Activated CD4-positive, alpha-beta T cell treated with anti-CD3 and anti-CD28 coated beads, Interleukin-2, amount 50 U/mL, for 24 hours (primary cell): ENCODE data around the gene TMEM259.

Experiments
- DNase-seq, 2 donors: peaks; one replicate each; pipeline ENCODE4 v3.0.0-alpha.2; 2020; ENCODE audit warnings: low read depth in 1 of 2, low spot score in 1 of 2

TMEM259 gene

GRCh38 chr19:1020868-1021425 lies at the start of gene TMEM259:
TSS of gene TMEM259 (minus strand) at chr19:1021123. CDS start at chr19:1020996, 127 bp downstream.
- DNase-seq: peak; percentile 91 to 95

GRCh38 chr19:1070576-1070930 lies 49.6 kb upstream of the TMEM259 start:
- no peak for DNase-seq

- DNase-seq: no peak
Measured at GRCh38 chr19:1069009-1069779, 48.3 kb upstream of the TMEM259 start.

GRCh38 chr19:1068009-1069001 lies 47.4 kb upstream of the TMEM259 start:
- DNase-seq: no peak

- DNase-seq: no peak
Measured at GRCh38 chr19:1067341-1067957, 46.5 kb upstream of the TMEM259 start.

- peak in 1 of 2 donors; percentile 60 for DNase-seq
Measured at GRCh38 chr19:1066748-1067340, 45.9 kb upstream of the TMEM259 start, which contains the start of gene ARHGAP45. TSS of gene ARHGAP45 (plus strand) at chr19:1067167. CDS start at chr19:1067406, 239 bp downstream.

GRCh38 chr19:1066251-1066747 lies 45.4 kb upstream of the TMEM259 start:
- no peak for DNase-seq

GRCh38 chr19:1065606-1066109 lies 44.7 kb upstream of the TMEM259 start:
- DNase-seq: no peak

DNA sequence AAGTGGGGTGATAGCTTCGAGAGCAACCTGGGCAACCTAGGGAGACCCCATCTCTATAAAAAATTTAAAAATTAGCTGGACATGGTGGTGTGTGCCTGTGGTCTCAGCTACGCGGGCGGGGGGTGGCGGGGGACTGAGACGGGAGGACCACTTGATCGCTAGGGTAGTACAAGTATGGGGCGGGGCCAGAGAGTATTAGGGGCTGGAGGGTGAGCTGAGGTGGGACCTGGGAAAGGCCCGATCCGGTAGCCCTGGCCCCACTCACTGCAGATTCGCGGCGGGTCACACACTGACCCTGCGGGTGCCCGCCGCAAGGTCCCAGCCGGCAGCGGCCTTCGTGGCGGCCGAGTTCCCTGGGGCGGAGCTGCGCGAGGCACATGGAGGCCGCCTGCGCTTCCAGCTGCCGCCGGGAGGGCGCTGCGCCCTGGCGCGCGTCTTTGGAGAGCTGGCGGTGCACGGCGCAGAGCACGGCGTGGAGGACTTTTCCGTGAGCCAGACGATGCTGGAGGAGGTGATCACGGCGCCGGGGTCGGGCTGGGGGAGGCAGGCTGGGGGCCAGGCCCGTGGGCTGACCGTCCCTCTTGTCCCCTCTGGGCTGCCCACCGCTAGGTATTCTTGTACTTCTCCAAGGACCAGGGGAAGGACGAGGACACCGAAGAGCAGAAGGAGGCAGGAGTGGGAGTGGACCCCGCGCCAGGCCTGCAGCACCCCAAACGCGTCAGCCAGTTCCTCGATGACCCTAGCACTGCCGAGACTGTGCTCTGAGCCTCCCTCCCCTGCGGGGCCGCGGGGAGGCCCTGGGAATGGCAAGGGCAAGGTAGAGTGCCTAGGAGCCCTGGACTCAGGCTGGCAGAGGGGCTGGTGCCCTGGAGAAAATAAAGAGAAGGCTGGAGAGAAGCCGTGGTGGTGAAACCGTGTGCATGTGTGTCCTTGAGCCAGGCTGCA lies 44.0 kb upstream of the TMEM259 start:
- no peak for DNase-seq

DNA sequence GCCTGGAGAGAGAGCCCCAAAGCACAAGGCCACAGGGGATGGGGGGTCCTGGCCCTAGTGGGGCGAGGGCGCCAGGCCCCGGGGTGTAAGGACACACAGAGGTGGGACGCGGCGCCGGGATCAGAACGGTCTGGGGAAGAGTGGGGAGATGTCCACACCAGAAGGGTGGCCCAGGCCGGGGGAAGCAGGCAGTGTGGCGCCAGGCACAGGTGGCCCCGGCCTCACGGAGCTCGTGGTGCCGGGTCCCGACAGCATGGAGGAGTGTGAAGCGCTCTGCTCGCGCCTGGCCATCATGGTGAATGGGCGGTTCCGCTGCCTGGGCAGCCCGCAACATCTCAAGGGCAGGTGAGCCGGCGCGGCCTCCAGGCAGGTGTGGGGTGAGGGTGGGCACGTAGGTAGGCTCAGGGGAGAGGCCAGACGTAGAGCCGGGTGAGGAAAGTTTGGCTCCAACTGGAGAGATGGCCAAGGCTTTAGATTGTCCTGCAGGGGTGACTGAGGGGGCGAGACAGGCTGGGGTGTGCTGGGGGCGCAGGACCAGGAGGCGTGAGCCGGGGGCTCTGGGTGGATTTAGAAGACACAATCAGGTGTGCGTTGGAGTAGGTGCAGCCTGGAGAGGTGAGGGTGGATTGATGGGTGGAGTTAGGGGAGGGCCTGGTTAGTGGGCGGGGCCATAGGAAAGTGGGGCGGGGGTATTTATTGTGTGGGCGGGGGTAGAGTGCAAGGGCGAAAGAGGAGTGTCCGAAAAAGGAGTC lies 43.2 kb upstream of the TMEM259 start:
- DNase-seq: no peak

- no peak for DNase-seq
Measured at GRCh38 chr19:1063030-1063908, 42.3 kb upstream of the TMEM259 start.

GRCh38 chr19:1062387-1063029 lies 41.6 kb upstream of the TMEM259 start:
- no peak for DNase-seq

DNA sequence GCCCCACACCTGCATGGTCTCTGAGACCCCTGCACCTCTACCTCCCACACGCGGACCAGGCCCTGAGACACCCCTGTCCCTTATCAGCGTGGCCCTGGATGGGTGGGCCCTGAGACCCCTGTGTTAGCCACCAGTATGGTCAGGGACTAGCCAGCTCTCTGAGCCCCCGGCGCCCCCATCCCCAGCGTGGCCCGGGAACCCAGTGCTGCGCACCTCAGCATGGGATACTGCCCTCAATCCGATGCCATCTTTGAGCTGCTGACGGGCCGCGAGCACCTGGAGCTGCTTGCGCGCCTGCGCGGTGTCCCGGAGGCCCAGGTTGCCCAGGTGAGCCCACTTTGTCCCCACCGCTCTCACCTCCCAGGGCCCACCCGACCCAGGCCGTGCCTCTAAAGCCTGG lies 41.1 kb upstream of the TMEM259 start:
- no peak for DNase-seq

- no peak for DNase-seq
Measured at GRCh38 chr19:1060689-1061088, 39.8 kb upstream of the TMEM259 start.

DNA sequence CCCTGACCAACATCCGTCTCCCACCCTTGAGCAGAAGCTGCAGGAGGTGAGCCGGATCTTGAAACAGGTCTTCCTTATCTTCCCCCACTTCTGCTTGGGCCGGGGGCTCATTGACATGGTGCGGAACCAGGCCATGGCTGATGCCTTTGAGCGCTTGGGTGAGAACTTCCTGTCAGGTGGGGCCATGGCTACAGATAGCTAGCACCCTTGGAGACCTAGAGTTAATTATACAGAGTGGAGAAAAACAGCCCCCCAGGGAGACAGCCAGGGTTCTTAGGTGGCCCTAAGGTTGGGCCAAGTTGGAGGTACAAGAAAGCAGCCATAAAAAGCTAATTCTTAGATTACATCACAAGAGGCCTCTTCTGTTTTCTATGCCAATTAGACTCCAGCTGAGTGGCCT lies 37.2 kb upstream of the TMEM259 start:
- no peak for DNase-seq

DNA sequence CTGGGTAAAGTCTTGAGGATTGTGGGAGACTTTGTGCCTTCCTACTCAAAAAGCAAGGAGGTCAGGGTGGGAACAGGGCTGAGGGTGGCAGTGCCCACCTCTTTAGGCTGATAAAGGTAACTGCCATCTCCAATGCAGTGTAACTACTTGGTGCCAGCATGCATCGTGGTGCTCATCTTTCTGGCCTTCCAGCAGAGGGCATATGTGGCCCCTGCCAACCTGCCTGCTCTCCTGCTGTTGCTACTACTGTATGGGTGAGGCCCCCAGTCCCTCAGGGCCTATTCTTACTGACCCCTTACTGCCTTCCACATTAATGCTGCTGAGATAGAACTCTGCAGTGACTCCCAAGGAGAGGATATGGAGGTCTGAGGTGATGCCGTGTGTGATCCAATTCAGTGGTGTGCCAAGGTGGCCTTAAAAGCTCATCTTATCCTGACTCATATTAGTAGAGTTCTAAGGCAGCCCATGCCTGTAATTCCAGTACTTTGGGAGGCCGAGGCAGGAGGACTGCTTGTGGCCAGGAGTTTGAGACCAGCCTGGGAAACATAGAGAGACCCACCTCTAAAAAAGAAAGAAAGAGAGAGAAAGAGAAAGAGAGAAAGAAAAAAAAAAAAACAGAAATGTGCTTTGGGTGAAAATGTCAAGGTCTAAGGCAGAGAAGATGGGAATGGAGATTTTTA lies 36.4 kb upstream of the TMEM259 start:
- no peak for DNase-seq
